SK-N-MC (cell line): ENCODE data around the gene PRR5L.

Experiments
- EZH2 ChIP-seq: fragments of 200-600 bp; sonication (generic); IDR thresholded peaks from one replicate; pipeline ENCODE4 v1.6.1; 2017; ENCODE audit warnings: antibody characterized with exemption
- FOXP2 ChIP-seq: optimal IDR thresholded peaks from 2 replicates; pipeline ENCODE3; 2011; ENCODE audit warnings: mild to moderate bottlenecking, moderate library complexity; ENCODE audit not compliant: insufficient read depth; ENCODE audit errors: extremely low read length, control extremely low read depth
- POLR2AphosphoS5 ChIP-seq: IDR thresholded peaks from 2 replicates; pipeline ENCODE4 v1.6.1; 2012; ENCODE audit warnings: mild to moderate bottlenecking, low read depth, low read length, borderline replicate concordance

DNA sequence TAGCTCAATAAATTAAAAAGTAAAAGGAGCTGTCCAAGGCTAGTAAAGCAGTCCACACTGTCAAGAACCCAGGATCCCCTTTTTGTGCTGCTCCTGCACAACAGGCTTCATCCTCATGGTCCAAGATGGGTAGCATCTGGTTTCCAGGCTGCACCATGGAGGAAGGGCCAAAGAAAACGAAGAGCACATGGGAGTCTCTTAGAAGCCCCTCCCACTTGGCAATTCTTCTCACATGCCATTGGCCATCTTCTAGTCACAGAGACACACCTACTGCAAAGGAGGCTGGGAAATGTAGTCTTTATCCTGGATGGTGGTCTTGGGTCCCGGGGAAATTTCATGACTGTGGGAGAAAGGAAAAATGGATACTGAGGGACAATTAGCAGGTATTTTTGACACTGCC is 37.8 kb downstream of the PRR5L start:
- TF ChIP-seq EZH2, result no peak
- no peak for TF ChIP-seq POLR2AphosphoS5
- TF ChIP-seq FOXP2, result no peak
